Tibial nerve (tissue), 4 donors: Measurements from ENCODE around the gene SLC9A5.

Experiments used
- CTCF ChIP-seq, 5 experiments: fragments of 200-600 bp in 3 of 5; fragments of 450-650 bp in 2 of 5; sonication (generic) in 3 of 5; IDR thresholded peaks; one replicate each; pipeline ENCODE4 v1.5.1; 2016 to 2019; ENCODE audit warnings: antibody characterized with exemption in 5 of 5, mild to moderate bottlenecking in 3 of 5, moderate library complexity in 2 of 5
- EP300 ChIP-seq, 2 donors: sonication (generic); formaldehyde crosslinking; IDR thresholded peaks; one replicate each; pipeline ENCODE4 v1.6.1; 2017; ENCODE audit warnings: antibody characterized with exemption in 2 of 2, mild to moderate bottlenecking in 1 of 2

GRCh38 chr16:67257486-67258160 is 8.8 kb downstream of the SLC9A5 start:
- TF ChIP-seq CTCF (IDR thresholded peaks at IDR 0.05) (no peak), EP300 (IDR thresholded peaks at IDR 0.05) (no peak)
